Measurements from ENCODE around the gene P2RX3.

Gene P2RX3

GRCh38 chr11:57421066-57421465, 82.9 kb downstream of the P2RX3 start:
- no peak for DNase-seq (ENCODE audit: low read depth)
- TF ChIP-seq, protein P1, sequence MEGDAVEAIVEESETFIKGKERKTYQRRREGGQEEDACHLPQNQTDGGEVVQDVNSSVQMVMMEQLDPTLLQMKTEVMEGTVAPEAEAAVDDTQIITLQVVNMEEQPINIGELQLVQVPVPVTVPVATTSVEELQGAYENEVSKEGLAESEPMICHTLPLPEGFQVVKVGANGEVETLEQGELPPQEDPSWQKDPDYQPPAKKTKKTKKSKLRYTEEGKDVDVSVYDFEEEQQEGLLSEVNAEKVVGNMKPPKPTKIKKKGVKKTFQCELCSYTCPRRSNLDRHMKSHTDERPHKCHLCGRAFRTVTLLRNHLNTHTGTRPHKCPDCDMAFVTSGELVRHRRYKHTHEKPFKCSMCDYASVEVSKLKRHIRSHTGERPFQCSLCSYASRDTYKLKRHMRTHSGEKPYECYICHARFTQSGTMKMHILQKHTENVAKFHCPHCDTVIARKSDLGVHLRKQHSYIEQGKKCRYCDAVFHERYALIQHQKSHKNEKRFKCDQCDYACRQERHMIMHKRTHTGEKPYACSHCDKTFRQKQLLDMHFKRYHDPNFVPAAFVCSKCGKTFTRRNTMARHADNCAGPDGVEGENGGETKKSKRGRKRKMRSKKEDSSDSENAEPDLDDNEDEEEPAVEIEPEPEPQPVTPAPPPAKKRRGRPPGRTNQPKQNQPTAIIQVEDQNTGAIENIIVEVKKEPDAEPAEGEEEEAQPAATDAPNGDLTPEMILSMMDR (IDR thresholded peaks at IDR 0.05; ENCODE audit: control insufficient read depth, insufficient read depth, low read depth, low read length, missing control alignments) = no peak
- H3K4me3 ChIP-seq (ENCODE audit: control insufficient read depth, low read depth, low read length) = no peak overlapping the region

DNA sequence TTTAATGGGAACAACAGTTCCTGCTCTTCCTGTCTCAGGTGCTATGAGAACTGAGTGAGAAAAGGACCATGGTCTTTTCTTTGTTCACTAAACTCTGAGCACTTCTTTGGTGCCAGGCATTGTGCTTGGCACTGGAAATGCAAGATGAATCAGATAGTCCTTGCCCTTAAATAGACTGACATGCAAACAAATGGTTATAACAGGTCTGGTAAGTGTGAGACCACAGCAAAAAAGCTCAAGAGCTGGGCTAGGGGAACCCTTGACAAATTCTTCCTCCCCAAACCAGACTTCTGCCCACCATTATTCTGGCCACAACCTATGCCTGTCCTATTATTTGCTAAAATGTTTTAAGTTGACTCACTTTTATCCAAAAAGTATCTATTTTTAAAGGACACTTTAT, 83.7 kb downstream of the P2RX3 start:
- TF ChIP-seq, protein P1 (IDR thresholded peaks at IDR 0.05; ENCODE audit: control insufficient read depth, insufficient read depth, low read depth, low read length, missing control alignments) = no peak
- DNase-seq (ENCODE audit: low read depth) = no peak
- no peak overlapping the region for H3K4me3 ChIP-seq (ENCODE audit: control insufficient read depth, low read depth, low read length)

Measured in AG09309 (cell line).